Measurements from ENCODE around the gene UNC5B.

DNA sequence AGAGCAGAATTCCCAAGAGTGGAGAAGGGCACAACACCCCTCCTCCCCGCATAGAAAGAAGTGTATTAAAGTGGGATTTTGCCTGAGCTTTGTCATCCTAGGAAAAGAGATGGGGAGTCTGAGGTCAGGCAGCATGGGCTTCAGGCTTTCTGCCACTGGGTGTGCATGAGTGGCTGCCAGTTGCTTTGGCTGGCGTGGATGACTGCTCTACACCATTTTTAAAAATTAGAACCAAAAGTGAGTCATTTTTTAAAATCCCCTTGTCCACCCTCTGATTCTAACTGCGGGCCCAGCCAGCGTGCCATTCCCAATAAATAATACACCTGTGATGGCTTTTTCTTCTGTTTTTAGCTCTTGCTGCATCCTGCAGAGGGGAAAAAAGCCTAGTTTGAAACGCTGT lies 120.1 kb downstream of the UNC5B start:
- TF ChIP-seq, protein P1, sequence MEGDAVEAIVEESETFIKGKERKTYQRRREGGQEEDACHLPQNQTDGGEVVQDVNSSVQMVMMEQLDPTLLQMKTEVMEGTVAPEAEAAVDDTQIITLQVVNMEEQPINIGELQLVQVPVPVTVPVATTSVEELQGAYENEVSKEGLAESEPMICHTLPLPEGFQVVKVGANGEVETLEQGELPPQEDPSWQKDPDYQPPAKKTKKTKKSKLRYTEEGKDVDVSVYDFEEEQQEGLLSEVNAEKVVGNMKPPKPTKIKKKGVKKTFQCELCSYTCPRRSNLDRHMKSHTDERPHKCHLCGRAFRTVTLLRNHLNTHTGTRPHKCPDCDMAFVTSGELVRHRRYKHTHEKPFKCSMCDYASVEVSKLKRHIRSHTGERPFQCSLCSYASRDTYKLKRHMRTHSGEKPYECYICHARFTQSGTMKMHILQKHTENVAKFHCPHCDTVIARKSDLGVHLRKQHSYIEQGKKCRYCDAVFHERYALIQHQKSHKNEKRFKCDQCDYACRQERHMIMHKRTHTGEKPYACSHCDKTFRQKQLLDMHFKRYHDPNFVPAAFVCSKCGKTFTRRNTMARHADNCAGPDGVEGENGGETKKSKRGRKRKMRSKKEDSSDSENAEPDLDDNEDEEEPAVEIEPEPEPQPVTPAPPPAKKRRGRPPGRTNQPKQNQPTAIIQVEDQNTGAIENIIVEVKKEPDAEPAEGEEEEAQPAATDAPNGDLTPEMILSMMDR (IDR thresholded peaks at IDR 0.05), result no peak
- TF ChIP-seq POLR2A (IDR thresholded peaks at IDR 0.05), result no peak
- no peak for TF ChIP-seq EP300 (IDR thresholded peaks at IDR 0.05)

Data from tibial nerve (tissue), 4 donors.